HG02885 (cell line): Measurements from ENCODE around the gene GRIA3.
"Not testable (repeated sequence)": the region's sequence is repeated elsewhere in the genome, so short reads cannot be mapped to it uniquely, and the experiment has no call there.

Experiments used
- ATAC-seq: cut with Tn5 transposase; IDR thresholded peaks from one replicate; pipeline ENCODE4 v1.9.1; 2021; ENCODE audit warnings: mild to moderate bottlenecking; ENCODE audit not compliant: unreplicated experiment, poor library complexity

GRIA3 gene

GRCh38 chrX:123267220-123267619 lies 83.1 kb downstream of the GRIA3 start:
- no peak for ATAC-seq

GRCh38 chrX:123271902-123272301 lies 87.8 kb downstream of the GRIA3 start:
- ATAC-seq: no peak

GRCh38 chrX:123272630-123273029 lies 88.6 kb downstream of the GRIA3 start:
- no peak for ATAC-seq

- ATAC-seq: no peak
These were observed 90.7 kb downstream of the GRIA3 start for GRCh38 chrX:123274796-123275195.

- peak; percentile 24 for ATAC-seq
These were observed 93.3 kb downstream of the GRIA3 start for GRCh38 chrX:123277347-123277746.

GRCh38 chrX:123277821-123278220 lies 93.7 kb downstream of the GRIA3 start:
- peak; percentile 64 for ATAC-seq

GRCh38 chrX:123282241-123282640 lies 98.2 kb downstream of the GRIA3 start:
- no peak for ATAC-seq

- not testable (repeated sequence) for ATAC-seq
These were observed 99.3 kb downstream of the GRIA3 start for GRCh38 chrX:123283407-123283806.

- ATAC-seq: no peak
These were observed 107.5 kb downstream of the GRIA3 start for GRCh38 chrX:123291623-123292022.

- no peak for ATAC-seq
These were observed 113.9 kb downstream of the GRIA3 start for GRCh38 chrX:123298026-123298425.

- ATAC-seq: no peak
These were observed 119.4 kb downstream of the GRIA3 start for GRCh38 chrX:123303429-123303828.

- ATAC-seq: no peak
These were observed 124.6 kb downstream of the GRIA3 start for GRCh38 chrX:123308658-123309057.

GRCh38 chrX:123310112-123310511 lies 126.0 kb downstream of the GRIA3 start:
- no peak for ATAC-seq

GRCh38 chrX:123311486-123311885 lies 127.4 kb downstream of the GRIA3 start:
- no peak for ATAC-seq

GRCh38 chrX:123313486-123313885 lies 129.4 kb downstream of the GRIA3 start:
- no peak for ATAC-seq

GRCh38 chrX:123320622-123321021 lies 136.5 kb downstream of the GRIA3 start:
- no peak for ATAC-seq

GRCh38 chrX:123322536-123322935 lies 138.5 kb downstream of the GRIA3 start:
- ATAC-seq: no peak

- ATAC-seq: peak; percentile 69
These were observed 140.5 kb downstream of the GRIA3 start for GRCh38 chrX:123324625-123325024.

GRCh38 chrX:123330229-123330942 lies 146.3 kb downstream of the GRIA3 start:
- peak; percentile 91 for ATAC-seq

- ATAC-seq: peak; percentile 51
These were observed 147.3 kb downstream of the GRIA3 start for GRCh38 chrX:123331349-123331748.

- ATAC-seq: no peak
These were observed 147.8 kb downstream of the GRIA3 start for GRCh38 chrX:123331859-123332258.

- ATAC-seq: no peak
These were observed 152.6 kb downstream of the GRIA3 start for GRCh38 chrX:123336666-123337065.
